Peyer's patch (tissue), 4 donors: Measurements from ENCODE around the gene EID1.

Experiments
- CTCF ChIP-seq, 6 experiments: fragments of 450-650 bp in 4 of 6; fragments of 200-600 bp in 2 of 6; sonication (generic) in 1 of 6; IDR thresholded peaks; one replicate each; pipeline ENCODE4 v1.5.1; 2017 to 2019; ENCODE audit warnings: antibody characterized with exemption in 6 of 6, mild to moderate bottlenecking in 3 of 6, moderate library complexity in 1 of 6
- POLR2A ChIP-seq, 2 donors: fragments of 450-650 bp; IDR thresholded peaks; one replicate each; pipeline ENCODE4 v1.5.1; 2017; ENCODE audit warnings: antibody characterized with exemption in 2 of 2, mild to moderate bottlenecking in 2 of 2, moderate library complexity in 2 of 2

GRCh38 chr15:48922046-48922445 is 44.1 kb downstream of the EID1 start:
- TF ChIP-seq CTCF (IDR thresholded peaks at IDR 0.05) (no peak), POLR2A (IDR thresholded peaks at IDR 0.05) (no peak)
